ENCODE results near the gene TCF15. TPM values are rescaled to one million over a fixed set of nuclear protein-coding genes. Genes with fewer than 3 reads are reported as not detected.

TCF15 gene
- total RNA-seq, 1 donor from 2014 or later = not detected

GRCh38 chr20:556984-557383 is 53.1 kb downstream of the TCF15 start:
- FAIRE-seq = no peak
- Histone ChIP-seq H3K36me3 (ENCODE audit: control insufficient read depth, insufficient read depth, low read length) (no peaks in the 10 kb centered on the region), H3K4me3 (ENCODE audit: low read depth, low read length) (no peak overlapping the region), H3K27me3 (ENCODE audit: control insufficient read depth, insufficient read depth, low read length) (peaks cover 4% of the 10 kb centered on the region)
- no peak for DNase-seq (ENCODE audit: low read depth)
- TF ChIP-seq CTCF (IDR thresholded peaks at IDR 0.05; ENCODE audit: insufficient read depth, low read length, severe bottlenecking) = no peak

GRCh38 chr20:555976-556385 is 54.1 kb downstream of the TCF15 start:
- no peak overlapping the region for H3K4me3 ChIP-seq (ENCODE audit: low read depth, low read length)
- no peak for TF ChIP-seq CTCF (IDR thresholded peaks at IDR 0.05; ENCODE audit: insufficient read depth, low read length, severe bottlenecking)
- peaks cover 2% of the 10 kb centered on the region for H3K27me3 ChIP-seq (ENCODE audit: control insufficient read depth, insufficient read depth, low read length)
- no peak for DNase-seq (ENCODE audit: low read depth)
- no peak for FAIRE-seq
- no peaks in the 10 kb centered on the region for H3K36me3 ChIP-seq (ENCODE audit: control insufficient read depth, insufficient read depth, low read length)

Other genes with a start within 250 kb of the TCF15 start
- gene TRIB3, start 229.5 kb downstream of the TCF15 start, total RNA-seq = 432 and 548 TPM in 2 replicates
- gene RBCK1, start 202.0 kb downstream of the TCF15 start, total RNA-seq = 178 and 202 TPM in 2 replicates
- 30.0 and 35.8 TPM in 2 replicates for gene TBC1D20, start 147.8 kb downstream of the TCF15 start, total RNA-seq
- gene CSNK2A1, start 66.5 kb downstream of the TCF15 start, total RNA-seq = 242 and 268 TPM in 2 replicates
- gene SRXN1, start 42.9 kb upstream of the TCF15 start, total RNA-seq = 99.5 and 146 TPM in 2 replicates
- not detected in 2 replicates for gene SCRT2, start 65.5 kb upstream of the TCF15 start, total RNA-seq
- 0.26 and 0.53 TPM in 2 replicates for gene SLC52A3, start 158.2 kb upstream of the TCF15 start, total RNA-seq
- gene FAM110A, start 223.4 kb upstream of the TCF15 start, total RNA-seq = 7.1 and 8.3 TPM in 2 replicates